ENCODE measurements around the gene ERBIN. TPM values are rescaled to one million over a fixed set of nuclear protein-coding genes. Genes with fewer than 3 reads are reported as not detected.
A peak's percentile ranks its signal among the peaks of the same experiment; 100 is the strongest.
"Not testable (repeated sequence)": the region's sequence is repeated elsewhere in the genome, so short reads cannot be mapped to it uniquely, and the experiment has no call there.

Gene ERBIN
- total RNA-seq (2021) (112 and 143 TPM in 2 replicates), Bru-seq, nascent RNA (percentile 98 among the genes with signal in this experiment), BruChase-seq, experiment 1, labeled RNA remaining after a 2-hour chase (percentile 99 among the genes with signal in this experiment), BruChase-seq, experiment 2, labeled RNA remaining after a 6-hour chase (percentile 95 among the genes with signal in this experiment)
- long read RNA-seq, full-length matches to known transcripts = 19 of 47 reads
- long read RNA-seq, partial matches to known transcripts = 16 of 47 reads
- long read RNA-seq, other reads (novel, unspliced or antisense) = 12 of 47 reads

- Histone ChIP-seq H3K9me2 (ENCODE audit: insufficient read depth) (no peaks in the 10 kb centered on the region), H3K9me3 (ENCODE audit: insufficient read depth, low read depth) (no peaks in the 10 kb centered on the region), H3K4me1 (replicated peaks; ENCODE audit: insufficient read depth) (peaks cover 35% of the 10 kb centered on the region), H3F3A (ENCODE audit: insufficient read depth, low read depth) (peaks cover 24% of the 10 kb centered on the region), H3K4me3 (peak within 1 kb of the TSS; percentile 99), H3K36me3 (ENCODE audit: low read depth) (peaks cover 8% of the 10 kb centered on the region; the same call in 1 of the 2 replicates), H2AFZ (peak within 1 kb of the TSS; percentile 79), H3K79me2 (ENCODE audit: low read depth) (peaks cover 52% of the 10 kb centered on the region), H4K20me1 (ENCODE audit: insufficient read depth) (peaks cover 28% of the 10 kb centered on the region), H3K27me3 (ENCODE audit: insufficient read depth, low read depth) (no peaks in the 10 kb centered on the region), H3K4me2 (peak within 1 kb of the TSS; percentile 86), H3K27ac (peak within 1 kb of the TSS; percentile 97)
- ChIA-PET POLR2A (ENCODE audit: unreplicated experiment) (interaction anchor here (0.6 to 2.0 kb wide), 8 partner anchors 53 to 314 kb away, joined by 3 to 22 read pairs (median 9); no protein-coding TSS in a partner anchor), CTCF (interaction anchor here (0.6 kb wide), 1 partner anchor 117 kb away, joined by 4 read pairs; no protein-coding TSS in a partner anchor)
- intact Hi-C loops (cut with micrococcal nuclease; ENCODE audit: unreplicated experiment) = loop anchor here (1.0 to 5.0 kb wide), 2 partner anchors 184 to 204 kb away; partner anchors contain the start of genes NLN and SGTB
- no TSS peak for BruUV-seq (replicated peaks)
- TF ChIP-seq CTCF (conservative IDR thresholded peaks at IDR 0.05) (no peak), EZH2 (IDR thresholded peaks at IDR 0.05; ENCODE audit: low read depth) (no peak)
- DNase-seq = peak; percentile 72 to 78
These were observed at the start of gene ERBIN for GRCh38 chr5:65926276-65926783. ERBIN (plus strand) TSS chr5:65926575; CDS start chr5:65992719, 66,144 bp downstream.

- POLR2A ChIA-PET (ENCODE audit: unreplicated experiment) = interaction anchor here (0.7 kb wide), 1 partner anchor 14 kb away, joined by 4 read pairs; no protein-coding TSS in a partner anchor
- no peak for DNase-seq
- no TSS peak for BruUV-seq (replicated peaks)
- Histone ChIP-seq H3K36me3 (ENCODE audit: low read depth) (no peaks in the 10 kb centered on the region), H4K20me1 (ENCODE audit: insufficient read depth) (no peaks in the 10 kb centered on the region), H3K4me2 (no peak overlapping the region), H3K4me3 (no peak overlapping the region), H3K27ac (no peak overlapping the region), H3K79me2 (ENCODE audit: low read depth) (no peaks in the 10 kb centered on the region), H2AFZ (no peak overlapping the region), H3K9me2 (ENCODE audit: insufficient read depth) (no peaks in the 10 kb centered on the region), H3K4me1 (replicated peaks; ENCODE audit: insufficient read depth) (peaks cover 37% of the 10 kb centered on the region), H3K27me3 (ENCODE audit: insufficient read depth, low read depth) (no peaks in the 10 kb centered on the region), H3K9me3 (ENCODE audit: insufficient read depth, low read depth) (peaks cover 25% of the 10 kb centered on the region; the same call in 1 of the 2 replicates), H3F3A (ENCODE audit: insufficient read depth, low read depth) (peaks cover 17% of the 10 kb centered on the region)
- CTCF ChIA-PET = no interaction called here
- intact Hi-C loops (cut with micrococcal nuclease; ENCODE audit: unreplicated experiment) = no loop called here
- no peak for TF ChIP-seq CTCF (conservative IDR thresholded peaks at IDR 0.05)
- TF ChIP-seq EZH2 (IDR thresholded peaks at IDR 0.05; ENCODE audit: low read depth) = no peak
These were observed 49.4 kb upstream of the ERBIN start for GRCh38 chr5:65876970-65877369.

- peak; percentile 22 to 79 for DNase-seq
- CTCF ChIA-PET; H3F3A ChIP-seq (ENCODE audit: insufficient read depth, low read depth); H3K4me3 ChIP-seq; H3K79me2 ChIP-seq (ENCODE audit: low read depth); POLR2A ChIA-PET (ENCODE audit: unreplicated experiment); intact Hi-C loops (cut with micrococcal nuclease; ENCODE audit: unreplicated experiment); H3K9me2 ChIP-seq (ENCODE audit: insufficient read depth); H4K20me1 ChIP-seq (ENCODE audit: insufficient read depth); H2AFZ ChIP-seq; H3K27me3 ChIP-seq (ENCODE audit: insufficient read depth, low read depth); H3K4me2 ChIP-seq; H3K36me3 ChIP-seq (ENCODE audit: low read depth); BruUV-seq (replicated peaks): not testable (repeated sequence)
- Histone ChIP-seq H3K4me1 (replicated peaks; ENCODE audit: insufficient read depth) (peaks cover 17% of the 10 kb centered on the region; the same call in 1 of the 2 replicates), H3K9me3 (ENCODE audit: insufficient read depth, low read depth) (peaks cover 21% of the 10 kb centered on the region; the same call in 1 of the 2 replicates), H3K27ac (0 out of 2 replicates have a peak overlapping the region, but pooled peaks have one; percentile 1)
These were observed 46.6 kb upstream of the ERBIN start for GRCh38 chr5:65879668-65880256.

Data from PC-9 (cell line).